MM.1S (cell line): Measurements from ENCODE around the gene RPSA.

Source experiments
- EZH2 ChIP-seq: fragments of 300-600 bp; sonication (generic); optimal IDR thresholded peaks from 2 replicates; pipeline ENCODE3; 2017; ENCODE audit warnings: low read depth, mild to moderate bottlenecking, antibody characterized with exemption, low read length, mixed read lengths
- TF ChIP-seq, protein P1 (sequence below): fragments of 300-600 bp; sonication (generic); IDR thresholded peaks from 2 replicates; pipeline ENCODE4 v1.5.1; 2016; ENCODE audit warnings: antibody characterized with exemption, low read length, mixed read lengths

DNA sequence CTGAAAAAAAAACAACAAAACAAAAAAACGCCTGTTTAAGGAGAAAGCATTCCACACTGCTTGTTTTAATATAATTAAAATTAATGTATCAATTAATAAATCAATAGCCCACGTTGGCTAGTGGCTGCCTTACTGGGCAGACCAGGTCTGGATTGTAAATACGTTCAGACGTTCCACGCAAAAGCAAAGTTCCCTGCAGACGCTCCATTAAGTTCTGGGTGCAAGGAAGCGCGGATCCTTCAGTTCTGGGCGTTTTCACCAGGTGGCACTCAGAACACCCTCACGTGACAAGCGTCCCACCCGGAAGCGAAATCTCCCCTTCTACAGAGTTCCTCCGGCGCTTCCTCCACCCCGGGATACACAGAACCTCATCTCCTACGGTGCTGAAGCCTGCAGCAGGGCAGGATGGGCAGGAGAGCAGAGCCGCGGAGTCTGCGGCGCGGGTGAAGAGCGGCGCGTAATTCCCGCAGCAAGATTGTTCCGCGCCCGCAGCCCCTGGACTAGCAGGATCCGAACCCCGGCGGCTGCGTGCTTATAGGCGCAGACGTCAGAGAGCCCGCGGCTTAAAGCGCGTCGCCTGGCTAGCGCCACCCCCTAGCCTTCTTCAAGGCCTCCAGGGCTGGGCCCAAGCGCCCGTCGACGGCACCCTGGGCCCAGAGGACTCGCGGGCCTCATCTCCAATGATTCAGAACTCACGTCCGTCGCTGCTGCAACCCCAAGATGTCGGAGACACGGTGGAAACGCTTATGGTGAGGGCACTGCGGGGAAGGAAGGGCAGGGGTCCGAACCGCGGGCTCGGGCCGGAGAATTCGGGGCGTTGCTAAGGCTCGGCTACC is 23.3 kb upstream of the RPSA start, which contains the start of gene SLC25A38:
- no peak for TF ChIP-seq EZH2
- TF ChIP-seq, protein P1, sequence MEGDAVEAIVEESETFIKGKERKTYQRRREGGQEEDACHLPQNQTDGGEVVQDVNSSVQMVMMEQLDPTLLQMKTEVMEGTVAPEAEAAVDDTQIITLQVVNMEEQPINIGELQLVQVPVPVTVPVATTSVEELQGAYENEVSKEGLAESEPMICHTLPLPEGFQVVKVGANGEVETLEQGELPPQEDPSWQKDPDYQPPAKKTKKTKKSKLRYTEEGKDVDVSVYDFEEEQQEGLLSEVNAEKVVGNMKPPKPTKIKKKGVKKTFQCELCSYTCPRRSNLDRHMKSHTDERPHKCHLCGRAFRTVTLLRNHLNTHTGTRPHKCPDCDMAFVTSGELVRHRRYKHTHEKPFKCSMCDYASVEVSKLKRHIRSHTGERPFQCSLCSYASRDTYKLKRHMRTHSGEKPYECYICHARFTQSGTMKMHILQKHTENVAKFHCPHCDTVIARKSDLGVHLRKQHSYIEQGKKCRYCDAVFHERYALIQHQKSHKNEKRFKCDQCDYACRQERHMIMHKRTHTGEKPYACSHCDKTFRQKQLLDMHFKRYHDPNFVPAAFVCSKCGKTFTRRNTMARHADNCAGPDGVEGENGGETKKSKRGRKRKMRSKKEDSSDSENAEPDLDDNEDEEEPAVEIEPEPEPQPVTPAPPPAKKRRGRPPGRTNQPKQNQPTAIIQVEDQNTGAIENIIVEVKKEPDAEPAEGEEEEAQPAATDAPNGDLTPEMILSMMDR: peak; percentile 38
